ENCODE results near the gene PHACTR3. TPM values are rescaled to one million over a fixed set of nuclear protein-coding genes. Genes with fewer than 3 reads are reported as not detected.

The PHACTR3 gene
- total RNA-seq, 4 donors from 2014 or later, result 2.4 to 12.8 (median 9.7) TPM

- Histone ChIP-seq H3K27me3 (peaks cover 71% of the 10 kb centered on the region), H3K27ac (no peak overlapping the region), H3K36me3 (no peaks in the 10 kb centered on the region), H3K4me3 (no peak overlapping the region), H3K9me3 (no peaks in the 10 kb centered on the region), H3K4me1 (no peaks in the 10 kb centered on the region)
- no peak for TF ChIP-seq CTCF (IDR thresholded peaks at IDR 0.05)
- TF ChIP-seq EP300 (IDR thresholded peaks at IDR 0.05), result no peak
- no peak for TF ChIP-seq POLR2AphosphoS5 (IDR thresholded peaks at IDR 0.05)
- TF ChIP-seq POLR2A (IDR thresholded peaks at IDR 0.05), result no peak
- WGBS, result 21% methylated on average over 4 of the region's 4 CpGs
- no peak for DNase-seq (ENCODE audit: low spot score in 2 of 2)
Observed at GRCh38 chr20:59676851-59677182, 72.5 kb downstream of the PHACTR3 start.

DNA sequence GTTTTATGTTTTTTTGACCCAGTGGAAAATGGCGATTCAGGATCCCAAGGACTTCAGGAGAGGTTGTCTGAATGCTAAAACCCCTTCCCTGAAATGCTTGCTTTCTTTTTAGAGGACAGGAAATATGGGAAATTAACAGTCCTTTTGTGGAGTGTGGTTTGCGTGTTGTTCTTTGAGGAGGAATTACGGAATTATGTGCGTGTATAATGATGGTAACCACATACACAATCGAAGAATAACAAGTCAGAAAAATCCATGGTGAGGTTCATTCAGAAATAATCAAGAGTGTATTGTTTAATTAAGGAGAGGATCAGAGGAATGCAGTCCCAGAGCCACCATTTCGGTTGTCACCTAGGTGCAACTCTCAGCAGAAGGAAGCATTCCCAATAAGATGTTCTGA is 73.2 kb downstream of the PHACTR3 start:
- Histone ChIP-seq H3K36me3 (no peaks in the 10 kb centered on the region), H3K4me1 (no peaks in the 10 kb centered on the region), H3K9me3 (no peaks in the 10 kb centered on the region), H3K4me3 (no peak overlapping the region), H3K27me3 (peaks cover 68% of the 10 kb centered on the region), H3K27ac (no peak overlapping the region)
- no peak for DNase-seq (ENCODE audit: low spot score in 2 of 2)
- TF ChIP-seq EP300 (IDR thresholded peaks at IDR 0.05), result no peak
- TF ChIP-seq CTCF (IDR thresholded peaks at IDR 0.05), result no peak
- TF ChIP-seq POLR2A (IDR thresholded peaks at IDR 0.05), result no peak
- no peak for TF ChIP-seq POLR2AphosphoS5 (IDR thresholded peaks at IDR 0.05)
- 77% methylated on average over 6 of the region's 6 CpGs for WGBS

GRCh38 chr20:59678288-59678687 is 73.9 kb downstream of the PHACTR3 start:
- WGBS, result 27% methylated on average over 9 of the region's 9 CpGs
- Histone ChIP-seq H3K4me1 (no peaks in the 10 kb centered on the region), H3K36me3 (no peaks in the 10 kb centered on the region), H3K9me3 (no peaks in the 10 kb centered on the region), H3K4me3 (no peak overlapping the region), H3K27ac (no peak overlapping the region), H3K27me3 (peaks cover 65% of the 10 kb centered on the region)
- DNase-seq (ENCODE audit: low spot score in 2 of 2), result no peak
- no peak for TF ChIP-seq POLR2AphosphoS5 (IDR thresholded peaks at IDR 0.05)
- no peak for TF ChIP-seq POLR2A (IDR thresholded peaks at IDR 0.05)
- no peak for TF ChIP-seq CTCF (IDR thresholded peaks at IDR 0.05)
- no peak for TF ChIP-seq EP300 (IDR thresholded peaks at IDR 0.05)

DNA sequence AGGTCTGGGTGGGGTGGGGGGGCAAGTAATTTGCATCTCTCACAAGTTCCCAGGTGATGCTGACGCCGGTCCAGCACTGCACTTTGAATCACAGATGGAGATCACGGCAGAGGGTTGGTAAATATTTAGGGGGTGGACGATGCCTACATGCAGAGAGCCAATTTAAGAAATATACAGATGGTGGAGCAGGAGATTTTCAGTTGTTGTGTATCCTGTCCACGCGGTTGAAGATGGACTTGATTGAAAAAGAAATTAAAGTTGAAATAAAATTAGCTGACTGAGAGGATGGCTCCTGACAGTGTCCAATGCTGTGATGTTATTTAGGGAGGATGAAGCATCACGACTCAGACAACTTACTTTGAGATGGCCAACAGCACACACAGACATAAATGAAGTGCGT is 74.6 kb downstream of the PHACTR3 start:
- TF ChIP-seq POLR2AphosphoS5 (IDR thresholded peaks at IDR 0.05) (no peak), POLR2A (IDR thresholded peaks at IDR 0.05) (no peak), EP300 (IDR thresholded peaks at IDR 0.05) (no peak), CTCF (IDR thresholded peaks at IDR 0.05) (no peak)
- H3K36me3 ChIP-seq, result no peaks in the 10 kb centered on the region
- no peak for DNase-seq (ENCODE audit: low spot score in 2 of 2)
- peaks cover 58% of the 10 kb centered on the region for H3K27me3 ChIP-seq
- H3K4me3 ChIP-seq, result no peak overlapping the region
- WGBS, result 76% methylated on average over 8 of the region's 8 CpGs
- no peaks in the 10 kb centered on the region for H3K4me1 ChIP-seq
- no peak overlapping the region for H3K27ac ChIP-seq
- no peaks in the 10 kb centered on the region for H3K9me3 ChIP-seq

DNA sequence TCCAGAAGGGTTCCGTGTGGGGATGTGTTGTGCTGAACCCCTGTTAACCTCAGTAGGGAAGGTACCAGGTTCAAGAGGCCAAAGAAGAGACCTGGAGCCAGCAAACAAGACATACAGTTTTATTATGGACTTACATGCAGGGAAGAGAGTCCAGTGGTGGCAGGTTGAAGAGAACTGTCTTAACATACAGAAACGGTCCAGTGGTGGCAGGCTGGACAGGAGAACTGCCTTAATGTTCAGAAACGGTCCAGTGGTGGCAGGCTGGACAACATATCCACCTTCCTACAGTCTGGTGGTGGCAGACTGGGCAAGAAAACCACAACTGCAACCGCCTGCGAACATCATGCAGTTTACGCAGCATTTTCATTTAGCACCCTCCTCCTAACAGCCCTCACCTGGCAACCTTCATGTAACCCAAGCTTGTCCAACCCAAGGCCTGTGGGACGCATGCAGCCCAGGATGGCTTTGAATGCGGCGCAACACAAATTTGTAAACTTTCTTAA is 75.9 kb downstream of the PHACTR3 start:
- Histone ChIP-seq H3K36me3 (no peaks in the 10 kb centered on the region), H3K27me3 (peaks cover 51% of the 10 kb centered on the region), H3K4me1 (no peaks in the 10 kb centered on the region), H3K9me3 (no peaks in the 10 kb centered on the region), H3K4me3 (no peak overlapping the region), H3K27ac (no peak overlapping the region)
- no peak for DNase-seq (ENCODE audit: low spot score in 2 of 2)
- 87% methylated on average over 9 of the region's 9 CpGs for WGBS
- TF ChIP-seq EP300 (IDR thresholded peaks at IDR 0.05) (no peak), POLR2A (IDR thresholded peaks at IDR 0.05) (no peak), CTCF (IDR thresholded peaks at IDR 0.05) (no peak), POLR2AphosphoS5 (IDR thresholded peaks at IDR 0.05) (no peak)

Measured in suprapubic skin (tissue), 4 donors.